Stimulated activated CD4-positive, alpha-beta T cell treated with anti-CD3 and anti-CD28 coated beads, TNF-alpha, amount 100 ng/mL, for 4 hours (primary cell): ENCODE data around the gene EDC3.
"Not testable (repeated sequence)": the region's sequence is repeated elsewhere in the genome, so short reads cannot be mapped to it uniquely, and the experiment has no call there.

ENCODE experiments used
- DNase-seq, 3 experiments: peaks; one replicate each; pipeline ENCODE4 v3.0.0-alpha.2; 2020; ENCODE audit warnings: low read depth in 3 of 3

Gene EDC3

DNA sequence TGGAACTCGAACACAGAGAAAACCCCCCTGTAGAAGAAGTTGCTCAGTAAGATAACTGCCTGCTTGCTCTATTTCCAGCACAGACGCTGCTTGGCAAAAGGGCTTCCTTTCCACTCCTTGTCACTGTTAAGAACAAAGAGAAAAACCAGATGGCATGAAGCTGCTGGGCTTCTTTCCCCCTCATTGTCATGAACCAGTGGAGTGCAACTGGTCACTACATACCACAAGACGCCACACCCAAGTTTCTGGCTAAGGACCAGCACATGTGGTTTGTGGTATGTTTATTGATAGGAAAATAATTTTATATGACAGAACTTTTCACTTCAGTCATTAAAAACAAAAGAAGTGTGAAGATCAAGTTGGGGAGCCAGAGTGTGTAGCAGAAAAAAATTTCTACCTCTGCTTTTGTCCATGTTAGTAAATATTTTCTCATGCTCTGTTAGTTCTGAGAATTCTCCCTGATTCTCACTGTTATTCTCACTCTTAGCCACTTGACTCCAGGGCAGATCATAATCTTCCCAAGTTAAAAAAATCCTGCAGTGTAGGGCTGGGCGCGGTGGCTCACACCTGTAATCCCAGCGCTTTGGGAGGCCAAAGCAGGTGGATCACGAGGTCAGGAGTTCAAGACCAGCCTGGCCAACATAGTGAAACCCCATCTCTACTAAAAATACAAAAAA is 42.3 kb downstream of the EDC3 start:
- DNase-seq: no peak

DNA sequence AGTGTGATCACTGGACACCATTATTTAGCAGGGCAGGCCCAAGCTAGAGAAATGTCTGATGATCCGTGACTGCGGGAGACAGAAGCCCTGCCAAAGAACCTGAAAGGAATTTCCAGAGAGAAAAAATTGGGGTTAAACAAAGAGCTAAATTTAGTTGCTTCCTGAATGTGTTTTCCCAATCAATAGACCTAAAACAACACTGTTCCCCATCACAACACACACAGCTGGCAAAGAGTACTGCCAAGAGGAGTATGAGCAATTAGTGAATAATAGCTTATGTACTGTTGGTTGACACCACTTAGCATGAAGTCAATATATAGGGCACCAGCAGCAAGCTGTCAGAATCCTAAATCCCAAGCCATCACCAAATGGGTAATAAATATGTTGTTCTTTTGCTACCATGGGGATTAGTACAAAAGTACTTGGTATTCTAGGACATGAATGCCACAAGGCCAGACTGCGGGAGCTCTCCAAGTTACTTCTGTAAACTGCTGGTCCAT is 44.5 kb downstream of the EDC3 start:
- DNase-seq: no peak

DNA sequence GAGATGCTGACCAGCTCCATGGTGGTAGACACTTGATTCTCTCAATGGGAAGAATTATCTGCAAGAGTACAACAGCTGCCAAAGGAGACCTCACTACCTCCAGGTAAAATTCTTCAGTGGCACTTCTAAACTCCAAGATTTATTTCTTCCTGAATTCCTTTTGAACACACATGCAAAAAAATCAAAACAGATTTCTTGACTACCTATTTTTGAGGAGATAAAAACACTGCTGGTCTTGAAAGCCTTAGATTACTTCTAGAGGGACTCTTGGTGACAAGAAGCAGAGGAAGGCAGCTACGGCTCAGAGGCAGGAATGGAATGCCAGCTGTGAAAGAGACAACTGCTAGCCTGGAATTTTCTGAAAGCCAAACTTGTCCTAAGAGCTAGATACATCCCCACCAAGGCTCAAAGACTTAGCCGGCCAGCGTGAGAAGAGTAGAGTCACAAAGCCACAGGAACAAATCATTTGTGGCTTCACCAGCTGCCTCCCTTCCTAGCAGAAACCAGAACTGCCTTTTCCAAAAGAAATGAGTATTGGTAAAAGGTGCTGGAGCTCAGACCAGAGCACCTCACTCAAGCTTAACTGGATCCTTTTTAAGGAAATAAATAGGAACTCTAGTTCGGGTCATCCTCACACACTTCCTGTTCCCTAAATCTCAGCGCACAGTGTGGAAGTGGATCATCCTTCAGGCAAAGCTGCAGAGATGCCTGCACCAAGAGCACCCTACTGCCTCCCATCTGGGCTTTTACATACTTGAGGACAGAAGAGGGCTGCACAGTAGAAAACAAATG is 47.6 kb downstream of the EDC3 start:
- DNase-seq: no peak

DNA sequence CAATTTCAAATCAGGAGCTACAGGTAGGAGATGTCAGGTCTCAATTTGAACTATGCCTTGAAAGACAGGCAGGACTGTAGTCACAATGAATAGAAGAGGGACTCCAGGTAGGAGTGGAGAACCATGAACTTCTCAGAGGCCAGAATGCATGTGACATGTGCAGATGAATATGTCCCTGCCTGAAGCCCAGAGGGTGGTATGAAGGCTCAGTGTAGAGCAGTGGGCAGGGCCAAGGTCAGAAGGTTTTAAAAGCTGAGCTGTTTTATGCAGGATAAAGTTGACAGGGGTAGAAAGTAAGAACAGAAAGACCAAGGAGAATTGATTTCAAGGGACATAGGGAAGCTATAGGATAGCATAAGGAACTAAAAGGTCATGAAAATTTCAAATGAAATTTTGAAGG is 49.3 kb downstream of the EDC3 start:
- no peak for DNase-seq

DNA sequence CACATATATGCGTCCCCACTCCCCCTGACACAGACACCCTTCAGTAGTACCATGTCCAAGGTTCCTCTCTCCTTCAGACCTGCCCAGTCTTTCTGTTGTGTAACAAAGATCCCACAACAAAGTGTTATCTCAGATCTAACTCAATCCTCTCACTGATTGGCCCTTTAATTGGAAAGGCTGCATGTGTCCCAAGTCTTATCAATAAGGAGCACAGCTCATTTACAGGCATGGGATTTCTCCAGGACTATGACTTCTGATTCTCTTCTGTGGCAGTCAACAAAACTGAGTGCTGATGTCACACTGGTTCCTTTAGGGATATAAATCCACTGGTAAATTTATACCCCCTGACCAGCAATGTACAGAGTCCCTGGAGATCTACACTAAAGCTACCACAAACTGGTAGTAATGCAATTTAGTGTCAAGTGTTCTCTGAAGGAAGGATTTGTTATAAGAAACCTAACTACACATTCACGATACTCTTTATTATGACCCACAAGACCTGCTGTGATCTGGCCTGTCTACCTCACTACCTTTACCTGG is 52.1 kb downstream of the EDC3 start:
- DNase-seq: no peak

DNA sequence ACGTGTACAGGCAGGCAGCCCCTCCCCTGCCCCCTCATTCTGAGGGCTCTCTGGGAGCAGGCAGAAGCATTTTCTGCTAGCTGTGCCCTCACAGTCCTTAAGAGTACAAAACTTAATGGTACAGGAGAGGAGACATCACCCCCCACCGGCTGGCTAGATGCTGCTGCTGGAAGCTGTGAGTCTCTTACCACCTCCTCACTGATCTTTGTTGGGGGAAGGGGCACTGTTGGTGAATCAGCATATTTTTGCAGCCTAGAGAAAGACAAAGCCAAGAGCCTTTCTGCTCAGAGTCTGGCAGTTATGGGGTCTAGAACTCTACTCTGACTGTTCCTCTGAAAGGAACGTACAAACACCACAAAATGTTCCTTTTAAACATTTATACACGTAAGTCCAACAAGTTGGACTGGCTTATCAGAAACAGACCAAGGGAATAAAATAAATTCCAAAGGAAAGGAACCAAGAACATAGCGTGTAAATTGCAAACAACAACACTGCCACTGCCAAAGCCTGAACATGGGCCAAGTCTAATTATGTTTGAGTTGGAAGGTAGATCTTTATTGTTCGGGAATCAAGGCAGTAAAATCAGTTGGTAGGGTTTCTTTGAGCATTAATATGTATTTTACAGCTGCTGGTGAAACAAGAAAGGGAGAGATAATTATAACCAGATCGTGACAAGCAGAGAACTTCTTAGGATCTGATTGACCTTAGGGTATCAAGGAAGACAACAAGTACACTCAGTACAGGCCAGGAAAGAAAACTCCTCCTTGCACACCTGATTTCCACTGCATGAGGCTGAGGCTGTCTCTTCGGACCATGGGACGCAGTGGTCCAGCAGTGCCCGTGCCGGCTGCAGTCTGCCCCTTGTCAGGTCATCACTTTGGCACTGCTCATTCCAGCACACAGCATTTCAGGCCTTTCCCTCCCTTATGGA is 52.8 kb downstream of the EDC3 start:
- no peak for DNase-seq

DNA sequence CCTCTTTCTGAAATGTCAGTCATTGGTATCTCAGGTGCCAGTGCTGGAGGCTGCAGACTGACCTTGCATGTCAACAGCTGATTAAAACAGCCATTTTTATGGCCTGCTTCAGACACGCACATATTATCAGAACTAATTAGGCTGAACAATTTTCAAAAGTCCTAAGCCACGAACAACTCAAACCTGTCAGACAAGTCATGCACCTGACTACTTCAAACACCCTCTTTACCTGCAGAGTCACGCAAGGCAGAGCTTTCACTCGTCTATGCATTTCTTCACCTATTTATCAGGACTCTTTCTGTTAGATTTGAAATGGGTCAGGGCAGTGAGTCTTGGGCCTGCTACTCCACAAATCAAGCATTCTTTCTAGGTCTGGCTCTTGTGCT is 53.5 kb downstream of the EDC3 start:
- DNase-seq: no peak

DNA sequence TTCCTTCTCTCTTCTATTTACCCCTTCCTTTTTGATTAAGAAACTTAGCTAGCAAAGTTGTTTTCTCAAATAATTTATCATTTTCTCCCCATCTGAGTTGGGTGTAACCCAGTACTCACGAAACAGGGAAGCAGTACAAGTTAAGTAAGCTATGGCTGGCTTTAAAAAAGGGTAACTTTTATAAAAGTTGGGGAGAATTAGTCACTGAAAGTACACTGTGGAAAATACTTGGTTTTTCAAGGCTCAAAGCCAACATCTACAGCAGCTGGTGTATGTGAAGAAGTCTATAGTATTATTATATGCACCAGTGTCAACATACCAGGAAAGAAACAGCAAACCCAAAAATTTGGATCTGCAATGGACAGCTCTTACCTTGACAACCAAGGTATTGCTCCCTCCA is 54.7 kb downstream of the EDC3 start:
- no peak for DNase-seq

DNA sequence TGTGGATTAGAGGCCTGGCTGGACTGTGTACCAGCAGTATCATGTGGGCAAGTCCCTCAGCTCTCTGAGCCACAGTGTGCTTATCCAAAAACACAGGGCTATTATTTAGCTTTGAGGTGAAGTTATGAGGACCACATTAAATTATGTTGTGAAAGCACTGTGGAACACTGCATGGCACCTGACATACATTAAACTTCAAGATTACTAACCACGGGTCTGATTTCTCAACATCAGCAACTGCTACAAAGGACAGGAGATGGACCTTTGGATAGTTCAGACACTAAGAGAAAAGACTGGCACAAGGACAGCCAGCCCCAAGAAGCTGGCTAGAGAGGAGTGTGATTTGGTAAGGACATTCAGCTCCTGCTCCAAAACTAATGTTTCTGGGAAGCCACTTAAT is 58.8 kb downstream of the EDC3 start:
- no peak for DNase-seq

DNA sequence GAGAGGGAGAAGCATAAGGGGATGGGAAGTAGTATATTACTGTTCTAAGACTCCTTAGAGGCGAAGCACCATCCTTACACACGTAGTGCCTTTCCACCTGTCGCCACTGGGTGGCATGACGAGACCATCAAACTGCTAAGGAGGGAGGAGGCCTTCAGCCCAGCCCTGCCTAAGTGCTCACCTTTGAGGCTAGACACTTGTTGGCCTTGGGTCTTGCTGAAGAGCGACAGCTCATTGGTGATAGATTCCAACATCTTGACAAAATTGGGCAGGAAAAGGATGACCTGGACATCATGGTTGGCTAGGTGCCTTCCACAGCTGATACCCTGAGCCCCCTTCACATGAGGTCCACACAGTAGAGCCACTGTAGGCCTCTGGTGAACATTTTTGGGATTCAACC is 60.6 kb downstream of the EDC3 start:
- peak; percentile 44 to 59 (median 50) for DNase-seq

DNA sequence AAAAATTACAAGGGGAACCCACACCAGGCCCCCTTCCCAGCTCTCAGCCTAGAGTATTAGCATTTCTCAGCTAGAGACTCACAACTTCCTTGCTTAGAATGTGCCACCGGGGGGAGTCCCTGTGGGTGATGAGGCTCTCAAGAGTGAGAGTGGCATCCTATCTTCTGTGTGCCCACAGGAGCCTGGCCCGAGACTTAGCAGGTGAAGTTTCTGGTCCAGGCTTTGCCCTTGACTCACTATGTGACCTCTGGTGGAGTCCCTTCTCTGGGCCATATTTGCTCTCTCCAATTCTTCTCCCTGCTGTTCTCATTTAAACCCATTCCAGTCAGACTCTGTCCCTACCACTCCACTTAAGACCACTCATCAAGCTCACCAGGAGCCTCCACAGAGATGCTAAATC is 62.0 kb downstream of the EDC3 start:
- DNase-seq: no peak

DNA sequence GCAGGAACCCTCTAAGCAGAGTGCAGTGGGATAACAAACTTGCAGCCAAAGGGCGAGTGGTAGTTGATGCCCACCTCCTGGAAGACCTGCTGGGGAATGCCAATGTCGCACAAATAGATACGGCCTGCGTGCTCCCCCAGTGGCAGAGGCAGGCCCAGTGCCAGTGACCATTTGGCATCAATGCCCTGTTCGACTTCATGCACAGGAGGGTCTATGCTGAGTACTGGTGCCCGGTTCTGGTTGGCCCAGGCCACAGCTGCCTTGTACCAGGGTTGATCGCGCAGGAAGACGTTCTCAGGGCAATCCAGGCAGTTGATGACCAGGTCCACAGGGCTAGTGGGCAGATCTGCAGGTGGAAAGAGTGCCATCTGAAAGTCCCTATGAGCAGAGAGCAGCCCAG is 63.2 kb downstream of the EDC3 start:
- no peak for DNase-seq

DNA sequence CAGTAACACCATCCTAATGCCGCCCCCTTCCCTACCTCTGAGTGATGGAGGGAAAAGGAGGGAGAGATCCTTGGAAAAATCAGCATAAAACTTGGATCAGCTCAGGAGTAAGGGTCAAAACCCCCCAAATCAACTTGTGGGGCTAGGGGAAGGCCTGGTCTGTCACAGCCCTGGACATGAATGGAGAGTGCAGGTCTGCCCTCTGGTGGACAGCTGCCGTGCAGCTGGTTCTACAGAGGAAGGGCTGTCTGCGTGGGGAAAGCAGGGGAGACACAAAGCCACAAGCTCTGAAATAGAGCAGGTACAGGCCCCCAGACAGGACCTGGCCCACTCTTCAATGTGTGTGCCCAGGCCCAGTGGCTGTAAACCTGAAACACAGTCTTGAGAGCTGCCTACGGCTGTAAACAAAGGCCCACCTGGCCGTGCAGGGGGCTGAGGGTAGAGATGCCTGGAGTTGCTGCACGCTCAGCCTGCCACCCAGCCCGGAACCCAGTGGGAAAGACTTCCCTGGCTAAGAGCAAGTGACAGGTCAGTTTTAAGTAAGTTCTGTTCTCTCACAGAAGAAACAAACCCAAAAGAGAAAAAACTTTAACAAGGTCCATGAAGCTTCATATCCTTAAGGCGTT is 63.8 kb downstream of the EDC3 start:
- DNase-seq: peak; percentile 20 to 31 (median 28)

DNA sequence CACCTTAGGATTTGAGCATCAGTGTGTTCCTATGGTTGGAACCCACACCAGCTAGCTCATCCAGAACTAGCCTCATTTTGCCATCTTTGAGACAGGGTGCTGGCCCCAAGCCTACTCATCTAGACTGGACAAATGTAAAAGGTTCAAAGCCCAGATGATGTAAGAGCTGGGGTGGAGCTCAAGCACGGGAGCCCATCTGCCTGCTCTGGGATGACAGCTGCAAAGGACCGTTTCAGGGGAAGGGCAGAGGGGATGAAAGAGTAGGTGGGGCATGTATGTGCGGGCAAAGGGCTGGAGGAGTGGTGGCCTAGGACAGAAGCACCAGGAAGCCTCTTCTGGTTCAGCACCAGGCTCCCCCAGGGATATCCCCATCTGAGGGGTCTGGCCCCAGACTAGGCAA is 64.4 kb downstream of the EDC3 start:
- no peak for DNase-seq

DNA sequence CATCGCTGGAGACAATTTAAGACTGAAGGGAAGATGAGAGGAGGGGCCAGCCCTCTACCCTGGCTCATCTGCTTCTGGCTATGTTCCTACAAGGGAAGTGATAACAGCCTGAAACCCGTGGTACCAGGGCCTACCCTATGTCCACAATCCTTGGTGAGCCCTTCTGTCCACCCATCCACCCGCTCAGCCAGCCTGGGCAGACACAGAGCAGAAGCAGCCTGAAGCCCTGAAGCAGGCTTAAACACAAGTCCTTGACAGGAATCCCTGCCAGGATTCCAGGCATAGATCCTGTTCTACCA is 64.8 kb downstream of the EDC3 start:
- DNase-seq: no peak

DNA sequence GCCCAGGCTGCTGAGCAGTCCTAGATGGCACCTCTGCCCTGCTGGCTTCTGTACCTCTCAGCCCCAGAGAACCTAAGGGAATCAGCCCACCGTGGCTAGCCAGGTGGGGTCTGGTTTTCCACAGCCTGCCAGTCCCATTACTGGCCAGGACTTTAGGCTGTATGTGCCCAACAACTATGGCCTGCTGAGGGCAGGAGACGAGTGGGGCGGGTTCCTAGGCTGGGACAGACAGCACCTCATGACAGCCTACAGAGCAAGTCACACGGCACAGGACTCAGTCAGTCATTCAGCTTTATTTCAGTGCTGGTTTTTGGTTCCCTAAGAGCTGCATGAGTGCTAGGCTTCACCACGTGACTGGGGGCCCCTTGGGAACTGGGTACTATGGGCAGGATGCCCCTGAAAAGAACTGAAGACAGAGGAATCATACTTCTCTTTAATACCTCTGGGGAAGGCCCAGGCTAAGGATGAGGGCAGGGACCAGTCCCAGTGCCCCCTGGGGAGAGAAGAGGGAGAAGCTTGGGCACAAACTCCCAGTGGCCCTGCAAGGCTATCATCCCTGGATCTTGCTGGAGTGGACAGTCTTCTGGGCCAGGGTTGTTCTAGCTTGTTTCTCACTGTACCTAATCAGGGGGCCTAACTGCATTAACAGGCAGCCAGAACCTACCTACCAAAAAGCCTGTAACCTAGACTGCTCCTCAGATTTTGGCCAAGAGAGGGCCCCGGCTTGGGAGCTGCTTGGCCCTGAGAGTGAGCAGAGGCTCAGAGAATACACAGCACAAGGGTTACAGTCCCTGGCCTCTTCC is 65.3 kb downstream of the EDC3 start:
- no peak for DNase-seq

DNA sequence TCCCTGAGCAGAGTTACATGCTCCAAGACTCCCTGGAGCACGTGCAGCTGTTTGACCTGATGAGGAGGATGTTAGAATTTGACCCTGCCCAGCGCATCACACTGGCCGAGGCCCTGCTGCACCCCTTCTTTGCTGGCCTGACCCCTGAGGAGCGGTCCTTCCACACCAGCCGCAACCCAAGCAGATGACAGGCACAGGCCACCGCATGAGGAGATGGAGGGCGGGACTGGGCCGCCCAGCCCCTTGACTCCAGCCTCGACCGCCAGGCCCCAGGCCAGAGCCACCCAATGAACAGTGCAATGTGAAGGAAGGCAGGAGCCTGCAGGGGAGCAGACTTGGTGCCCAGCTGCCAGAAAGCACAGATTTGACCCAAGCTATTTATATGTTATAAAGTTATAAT is 66.1 kb downstream of the EDC3 start:
- not testable (repeated sequence) for DNase-seq

DNA sequence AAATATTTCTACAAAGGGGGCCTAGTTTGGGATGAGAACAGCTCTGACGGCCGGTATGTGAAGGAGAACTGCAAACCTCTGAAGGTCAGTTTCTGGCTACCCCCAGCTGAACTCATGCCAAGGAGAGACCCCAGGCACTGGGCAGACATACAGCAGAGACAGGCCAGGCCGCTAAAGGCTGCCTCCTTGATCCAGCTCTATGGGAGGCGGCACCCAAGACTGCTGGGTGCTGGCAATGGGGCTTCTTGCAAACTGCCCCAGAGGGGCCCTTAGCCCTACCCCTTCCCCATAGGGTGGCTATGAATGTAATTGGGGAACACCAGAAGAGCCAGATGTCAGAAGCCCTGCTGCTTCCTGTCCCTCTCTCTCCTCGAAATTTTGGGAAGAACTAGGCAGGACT is 66.9 kb downstream of the EDC3 start:
- no peak for DNase-seq

DNA sequence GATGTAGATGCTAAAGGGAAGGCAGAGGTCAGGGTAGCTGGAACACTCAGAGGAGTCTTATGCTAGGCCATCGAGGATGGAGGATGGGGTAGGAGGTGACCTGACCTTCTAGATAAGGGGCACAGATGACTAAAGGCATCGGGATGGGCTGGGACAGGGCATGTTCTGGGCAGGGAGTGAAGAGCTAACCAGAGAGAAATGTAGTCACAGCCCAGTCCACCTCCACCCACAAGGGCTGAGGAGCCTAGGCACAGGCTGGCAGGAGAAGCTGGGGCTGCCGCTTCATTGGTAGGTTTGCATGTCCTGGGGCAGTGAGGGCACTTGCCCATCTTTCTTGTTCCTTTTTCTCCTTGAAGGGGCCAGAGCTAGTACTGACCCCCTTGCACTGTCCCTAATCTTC is 67.6 kb downstream of the EDC3 start:
- DNase-seq: no peak

DNA sequence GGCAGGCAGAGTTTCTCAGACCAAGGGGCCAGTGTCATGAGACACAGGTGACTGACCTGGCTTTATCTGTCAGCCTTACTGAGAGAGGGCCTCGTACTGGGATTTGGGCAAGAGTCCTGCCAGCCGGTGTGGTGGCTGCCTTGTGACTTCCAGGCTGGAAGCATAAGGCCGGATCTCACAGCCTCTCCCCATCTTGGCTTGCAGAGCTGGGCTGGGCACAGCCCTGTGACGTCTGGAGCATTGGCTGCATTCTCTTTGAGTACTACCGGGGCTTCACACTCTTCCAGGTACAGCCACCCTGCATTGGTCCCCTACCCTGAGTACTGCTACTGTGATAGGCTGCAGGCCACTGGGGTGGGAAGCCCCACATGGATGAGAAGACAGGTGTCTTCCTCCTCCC is 68.1 kb downstream of the EDC3 start:
- DNase-seq: no peak
